Activated CD8-positive, alpha-beta memory T cell treated with anti-CD3 and anti-CD28 coated beads, Interleukin-2, amount 50 U/mL, for 48 hours (primary cell): Measurements from ENCODE around the gene SPIRE2.
"Not testable (repeated sequence)": the region's sequence is repeated elsewhere in the genome, so short reads cannot be mapped to it uniquely, and the experiment has no call there.

Source experiments
- DNase-seq: peaks from one replicate; pipeline ENCODE4 v3.0.0-alpha.2; 2020

Gene SPIRE2

DNA sequence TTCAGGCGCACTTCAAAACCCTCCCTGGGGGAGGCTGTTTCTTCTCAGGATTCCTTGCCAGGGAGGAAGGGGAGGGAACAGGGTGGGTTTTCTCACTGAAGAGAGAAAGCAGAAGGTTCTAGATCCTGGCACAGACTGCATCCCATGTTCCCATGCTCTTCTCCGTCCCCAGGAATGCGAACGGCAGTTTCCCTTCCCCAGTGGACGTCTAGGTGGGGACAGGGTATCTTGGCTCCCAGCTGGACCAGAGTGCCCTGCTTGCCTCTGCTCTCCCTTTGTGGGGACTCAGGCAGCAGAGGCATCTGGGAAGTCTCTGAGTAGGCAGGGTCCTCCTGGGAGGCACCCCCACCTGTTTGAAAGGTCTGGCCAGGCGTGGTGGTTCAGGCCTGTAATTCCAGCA, 42.2 kb downstream of the SPIRE2 start:
- DNase-seq, result no peak

DNA sequence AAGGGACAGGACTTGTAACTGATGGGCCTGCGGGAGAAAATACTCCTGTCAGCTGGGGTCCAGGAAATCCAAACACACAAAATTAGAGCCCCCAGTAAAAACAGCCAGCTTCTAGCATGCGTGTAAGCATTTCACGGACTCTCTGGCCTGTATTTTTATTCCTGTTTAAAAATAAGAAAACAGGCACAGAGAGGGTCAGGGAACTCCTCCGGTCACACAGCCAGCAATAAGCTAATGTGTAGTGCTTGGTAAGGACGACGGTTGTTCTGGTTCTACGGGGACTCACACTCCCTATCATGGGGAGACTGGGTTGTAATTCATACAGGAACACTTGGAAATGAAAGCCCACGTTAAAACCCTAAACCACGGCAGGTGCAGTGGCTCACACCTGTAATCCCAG, 43.6 kb downstream of the SPIRE2 start:
- no peak for DNase-seq

DNA sequence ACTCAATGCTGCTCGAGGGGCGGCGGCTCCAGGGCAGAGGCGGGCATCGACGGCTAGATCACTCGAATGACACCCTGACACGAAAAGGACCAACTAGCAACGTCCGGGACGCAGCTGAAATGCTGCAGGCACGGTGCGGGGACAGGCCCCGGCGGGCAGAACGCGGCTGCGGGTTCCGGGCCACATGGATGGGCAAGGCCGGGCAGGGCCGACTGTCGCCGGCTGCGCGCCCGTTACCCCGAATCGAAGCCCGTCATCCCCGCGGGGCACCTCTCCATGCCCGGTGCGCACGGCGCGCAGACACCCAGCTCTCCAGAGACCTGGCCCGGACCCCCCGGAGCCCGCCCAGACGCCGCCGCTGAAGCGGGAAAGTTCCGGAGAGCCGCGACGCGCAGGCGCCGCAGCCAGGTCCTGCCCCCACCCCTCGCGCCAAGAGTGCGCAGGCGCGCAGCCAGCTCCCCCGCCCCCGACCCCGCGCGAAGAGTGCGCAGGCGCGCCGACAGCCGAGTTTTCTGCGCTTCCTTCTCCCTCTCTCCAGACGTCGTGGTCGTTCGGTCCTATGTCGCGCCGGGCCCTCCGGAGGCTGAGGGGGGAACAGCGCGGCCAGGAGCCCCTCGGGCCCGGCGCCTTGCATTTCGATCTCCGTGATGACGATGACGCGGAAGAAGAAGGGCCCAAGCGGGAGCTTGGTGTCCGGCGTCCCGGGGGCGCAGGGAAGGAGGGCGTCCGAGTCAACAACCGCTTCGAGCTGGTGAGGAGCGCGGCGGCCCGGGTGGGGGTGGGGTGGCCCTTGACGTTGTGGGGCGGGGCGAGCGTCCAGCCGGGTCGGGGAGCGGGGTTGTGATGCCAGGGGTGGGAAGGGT, 45.1 kb downstream of the SPIRE2 start, which contains the start of gene TCF25:
Gene TCF25 (plus strand): TSS at position 484 of the 863 bp plus-strand sequence. CDS start 76 bp downstream, at position 560.
- DNase-seq, result peak; percentile 95

DNA sequence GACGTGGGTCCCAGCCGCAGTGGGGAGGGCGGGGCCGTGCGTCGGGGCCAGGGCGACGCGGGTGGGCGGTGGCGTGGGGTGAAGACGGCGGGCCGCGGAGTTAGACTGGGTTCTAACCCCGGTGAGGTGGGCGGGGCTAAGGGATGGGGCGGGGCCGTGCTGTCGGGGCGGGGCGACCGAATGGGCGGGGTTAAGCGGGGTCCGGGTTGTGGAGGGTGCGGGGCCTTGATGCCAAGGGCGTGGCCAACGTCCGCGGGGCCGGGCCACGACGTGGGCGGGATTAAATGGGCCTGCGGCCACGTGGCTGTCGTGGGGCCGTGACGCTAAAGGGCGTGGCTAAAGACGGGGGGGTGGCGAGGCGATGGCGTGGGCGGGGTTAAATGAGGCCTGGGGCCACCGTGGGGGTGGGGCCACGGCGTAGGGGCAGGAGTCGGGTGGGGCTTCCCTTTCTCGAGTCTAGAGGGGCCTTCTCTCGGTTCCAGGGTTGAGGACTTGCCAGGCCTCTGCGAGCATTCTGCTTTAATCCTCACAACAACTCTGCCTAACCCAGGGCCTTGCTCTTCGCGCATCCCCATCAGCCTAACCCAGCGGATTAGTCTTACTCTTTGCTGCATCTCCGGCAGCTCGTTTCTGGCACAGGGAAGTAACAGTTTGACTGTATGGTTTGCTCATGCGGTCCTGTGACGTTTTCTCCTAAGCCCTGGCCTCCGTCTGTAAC, 45.9 kb downstream of the SPIRE2 start:
- peak; percentile 99 for DNase-seq

DNA sequence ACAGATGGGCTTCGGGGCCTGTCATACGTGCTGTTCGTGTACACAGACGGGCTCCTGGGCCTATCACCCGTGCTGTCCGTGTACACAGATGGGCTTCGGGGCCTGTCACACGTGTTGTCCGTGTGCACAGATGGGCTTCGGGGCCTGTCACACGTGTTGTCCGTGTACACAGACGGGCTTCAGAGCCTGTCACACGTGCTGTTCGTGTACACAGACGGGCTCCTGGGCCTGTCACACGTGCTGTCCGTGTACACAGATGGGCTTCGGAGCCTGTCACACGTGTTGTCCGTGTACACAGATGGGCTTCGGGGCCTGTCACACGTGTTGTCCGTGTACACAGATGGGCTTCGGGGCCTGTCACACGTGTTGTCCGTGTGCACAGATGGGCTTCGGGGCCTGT, 50.8 kb downstream of the SPIRE2 start:
- DNase-seq, result not testable (repeated sequence)

DNA sequence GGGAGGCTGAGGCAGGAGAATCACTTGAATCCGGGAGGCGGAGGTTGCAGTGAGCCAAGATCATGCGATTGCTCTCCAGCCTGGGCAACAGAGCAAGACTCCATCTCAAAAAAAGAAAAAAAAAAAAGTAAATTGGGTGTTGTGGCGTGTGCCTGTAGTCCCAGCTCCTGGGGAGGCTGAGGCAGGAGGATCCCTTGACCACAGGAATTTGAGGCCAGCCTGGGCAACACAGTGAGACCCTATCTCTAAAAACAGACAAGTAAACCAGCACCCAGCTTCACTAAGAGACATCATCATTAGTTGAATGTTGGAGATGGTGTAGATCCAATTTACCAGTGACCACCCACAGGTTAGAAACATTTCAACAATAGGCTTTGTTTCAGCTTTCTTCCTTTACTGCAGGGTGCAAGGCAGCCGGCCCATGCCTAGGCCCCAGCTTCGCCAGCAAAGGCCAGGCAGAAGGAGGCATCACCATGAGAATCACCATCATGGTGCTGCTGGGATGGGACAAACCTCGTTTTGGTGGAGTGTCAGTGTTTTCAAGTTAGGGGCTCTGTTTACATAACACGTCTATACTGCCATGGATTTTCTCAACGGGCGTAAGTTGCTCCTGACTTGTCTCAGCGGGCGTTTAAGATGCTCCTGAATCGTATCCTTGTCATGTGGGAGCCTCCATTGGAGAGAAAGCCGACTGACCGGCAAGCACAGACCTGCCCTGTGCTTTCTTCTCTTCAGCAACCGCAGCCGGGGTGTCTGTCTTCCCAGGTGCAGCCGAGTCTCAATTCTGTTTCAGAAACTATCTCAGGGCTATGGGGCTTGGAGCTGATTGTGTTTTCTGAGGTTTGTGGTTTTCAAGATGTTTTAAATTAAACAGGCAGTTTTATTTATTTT, 52.4 kb downstream of the SPIRE2 start:
- DNase-seq, result no peak

DNA sequence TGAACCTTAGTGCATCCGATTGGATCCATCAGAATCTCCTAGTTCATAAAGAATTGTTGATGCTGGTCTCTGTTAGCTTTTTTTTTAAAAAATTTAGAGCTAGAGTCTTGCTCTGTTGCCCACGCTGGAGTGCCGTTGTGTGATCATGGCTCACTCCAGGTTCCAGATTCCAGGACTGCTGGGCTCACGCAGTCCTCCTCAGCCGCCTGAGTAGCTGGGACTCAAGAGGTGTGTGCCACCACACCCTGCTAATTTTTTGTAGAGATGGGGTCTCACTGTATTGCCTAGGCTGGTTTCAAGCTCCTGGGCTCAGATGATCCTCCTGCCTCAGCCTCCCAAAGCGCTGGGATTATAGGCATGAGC, 53.1 kb downstream of the SPIRE2 start:
- no peak for DNase-seq

DNA sequence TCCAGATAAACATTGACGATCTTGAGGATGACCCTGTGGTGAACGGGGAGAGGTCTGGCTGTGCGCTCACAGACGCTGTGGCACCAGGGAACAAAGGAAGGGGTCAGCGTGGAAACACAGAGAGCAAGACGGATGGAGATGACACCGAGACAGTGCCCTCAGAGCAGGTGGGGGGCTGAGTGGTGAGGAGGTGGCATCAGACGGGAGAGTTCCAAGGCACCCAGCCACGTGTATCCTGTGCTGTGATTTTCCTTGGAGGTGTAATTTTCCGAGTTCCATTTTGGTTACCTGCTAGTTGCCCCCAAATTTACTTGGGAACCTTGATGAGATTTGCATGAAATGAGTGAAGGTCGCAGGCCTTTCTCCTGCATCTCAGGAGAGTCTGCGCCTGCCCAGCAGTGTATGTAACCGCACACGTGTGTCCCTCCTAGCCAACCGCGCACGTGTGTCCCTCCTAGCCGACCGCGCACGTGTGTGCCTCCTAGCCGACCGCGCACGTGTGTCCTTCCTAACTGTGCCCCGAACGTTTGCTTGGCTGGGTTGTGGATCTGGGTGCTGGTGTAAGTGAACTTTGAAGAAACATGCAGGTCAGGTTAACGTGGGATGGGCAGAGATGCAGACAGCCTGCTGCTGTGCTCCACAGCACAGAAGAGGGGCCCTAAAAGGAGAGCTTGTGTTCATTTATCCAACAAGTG, 55.2 kb downstream of the SPIRE2 start:
- DNase-seq, result no peak

DNA sequence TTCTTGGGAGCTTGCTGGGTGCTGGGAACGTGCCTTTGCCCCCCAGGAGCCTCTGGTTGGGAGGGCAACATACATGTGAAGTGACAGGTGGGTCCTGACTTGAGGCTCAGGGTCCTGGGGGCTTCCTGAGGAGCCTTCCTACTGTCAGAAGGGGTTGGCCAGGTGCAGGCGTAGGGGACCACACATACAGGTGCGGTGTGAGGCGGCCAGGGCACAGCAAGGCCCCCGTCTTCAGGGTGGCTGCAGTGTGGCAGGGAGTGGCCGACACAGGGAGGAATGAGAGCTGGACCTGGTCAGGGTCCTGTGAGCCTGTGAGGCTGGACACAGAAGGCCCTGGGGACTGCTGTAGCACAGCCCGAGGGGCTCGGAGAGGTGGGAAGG, 55.8 kb downstream of the SPIRE2 start:
- DNase-seq, result no peak

DNA sequence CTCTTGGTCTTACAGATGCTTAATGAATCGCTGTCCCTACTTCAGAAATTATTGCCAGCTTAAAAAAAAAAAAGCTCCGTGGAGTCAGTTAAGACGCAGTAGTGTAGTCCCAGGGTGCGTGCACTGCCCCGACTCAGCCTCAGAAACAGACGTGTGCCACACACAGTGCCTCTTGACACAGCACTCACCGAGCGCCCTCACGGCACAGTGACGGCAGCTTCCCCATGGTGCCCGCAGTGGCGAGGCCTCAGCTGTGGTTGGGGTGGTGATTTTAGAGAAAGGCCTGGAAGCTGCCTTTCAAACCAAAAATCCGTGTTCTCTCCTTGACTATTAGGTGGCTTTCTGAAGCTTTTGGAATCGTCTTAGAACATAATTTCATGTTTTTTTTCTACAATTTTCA, 59.0 kb downstream of the SPIRE2 start:
- no peak for DNase-seq

DNA sequence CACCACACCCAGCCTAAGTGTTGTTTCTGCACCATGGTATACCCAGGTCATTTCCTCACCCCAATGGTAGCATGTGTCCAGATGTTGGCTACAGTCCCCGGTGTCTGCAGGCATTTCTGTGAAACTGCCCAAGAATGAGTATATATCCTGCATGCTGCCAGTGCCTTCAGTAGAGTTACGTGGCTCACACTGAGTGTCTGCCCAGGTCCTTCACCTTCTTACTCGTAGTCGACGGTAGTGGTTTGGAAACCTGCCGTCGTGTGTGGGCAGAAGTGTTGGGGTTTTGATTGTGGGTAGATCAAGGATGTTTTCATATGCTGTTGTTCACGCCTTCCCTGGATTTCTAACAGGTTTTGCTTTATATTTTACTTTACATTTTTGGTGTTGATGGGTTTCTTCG, 61.9 kb downstream of the SPIRE2 start:
- peak; percentile 68 for DNase-seq

DNA sequence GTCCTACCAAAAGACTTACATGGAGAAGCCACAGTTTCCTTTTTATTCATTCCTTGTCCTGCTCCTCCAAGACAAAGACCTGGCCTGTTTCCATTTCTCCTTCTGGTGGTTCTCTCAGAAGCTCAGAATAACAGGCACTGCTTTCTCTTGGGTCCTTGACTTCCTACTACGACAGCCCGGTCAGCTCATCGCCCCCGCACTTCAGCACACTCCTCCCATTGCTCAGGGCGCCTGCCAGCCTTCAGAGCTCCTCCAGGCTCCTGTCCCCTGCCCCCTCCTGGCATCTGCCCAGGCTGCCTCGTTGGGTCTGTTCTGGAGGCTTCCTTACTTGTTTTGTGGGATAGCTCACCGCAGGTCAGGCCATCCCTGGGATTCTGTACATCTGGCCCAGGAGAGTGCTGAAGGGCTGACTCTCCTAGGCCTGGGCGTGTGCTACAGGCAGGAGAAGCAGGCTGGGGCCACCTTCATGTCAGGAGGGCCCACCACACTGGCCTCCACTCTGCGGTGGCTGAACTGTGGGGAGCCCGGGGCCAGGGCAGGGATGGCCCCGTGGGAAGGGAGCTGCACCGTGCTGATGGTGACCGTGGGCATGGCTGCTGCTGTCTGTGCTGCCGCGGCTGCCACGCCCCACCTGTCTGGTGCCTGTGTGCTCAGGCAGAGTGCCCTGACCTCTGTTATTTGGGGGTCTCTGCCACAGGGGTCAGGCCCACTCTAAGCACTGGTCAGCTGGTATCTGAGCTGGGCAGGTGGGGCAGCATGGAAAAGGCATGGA, 62.8 kb downstream of the SPIRE2 start:
- no peak for DNase-seq

DNA sequence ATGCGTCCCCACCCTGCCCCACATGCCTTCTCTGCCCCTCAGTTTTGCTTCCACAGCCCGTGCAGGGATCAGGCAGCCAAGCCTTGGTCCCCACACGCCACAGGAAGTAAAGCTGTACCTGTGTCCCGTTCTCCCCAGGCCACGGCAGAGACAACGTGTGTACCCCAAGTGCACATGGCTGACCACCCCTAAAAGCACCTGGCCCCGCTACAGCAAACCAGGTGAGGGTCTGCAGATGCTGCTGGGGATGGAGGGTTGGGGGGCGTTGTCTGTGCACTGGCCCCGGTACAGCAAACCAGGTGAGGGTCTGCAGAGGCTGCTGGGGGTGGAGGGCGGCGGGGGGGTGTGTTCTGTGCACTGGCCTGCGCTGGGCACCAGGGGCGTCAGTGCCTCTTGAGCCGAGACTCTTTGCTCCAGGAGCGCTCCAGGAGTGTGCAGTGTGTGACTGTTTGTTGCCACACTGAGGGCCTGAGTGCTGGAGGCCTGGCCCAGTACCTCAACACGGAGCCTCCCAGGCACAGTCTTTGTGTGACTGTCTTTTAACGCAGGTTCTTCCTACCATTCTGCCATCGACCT, 63.9 kb downstream of the SPIRE2 start:
- DNase-seq, result no peak

DNA sequence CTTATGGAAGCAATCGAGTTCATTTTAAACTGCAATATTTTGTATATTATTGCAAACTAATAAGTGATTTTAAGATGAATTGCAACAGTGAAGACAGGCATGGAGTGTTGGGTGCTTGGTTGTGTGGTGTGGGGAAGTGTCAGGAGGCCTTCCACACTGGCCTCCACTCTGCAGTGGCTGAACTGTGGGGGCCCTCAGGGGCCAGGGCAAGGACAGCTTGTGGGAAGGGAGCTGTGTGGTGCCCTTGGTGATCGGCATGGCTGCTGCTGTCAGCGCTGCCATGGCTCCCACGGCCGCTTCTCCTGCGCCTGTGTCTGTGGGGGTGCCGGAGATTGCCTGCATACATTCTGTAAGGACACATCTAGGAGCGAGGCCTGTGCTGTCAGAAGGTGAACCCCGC, 64.4 kb downstream of the SPIRE2 start:
- no peak for DNase-seq

DNA sequence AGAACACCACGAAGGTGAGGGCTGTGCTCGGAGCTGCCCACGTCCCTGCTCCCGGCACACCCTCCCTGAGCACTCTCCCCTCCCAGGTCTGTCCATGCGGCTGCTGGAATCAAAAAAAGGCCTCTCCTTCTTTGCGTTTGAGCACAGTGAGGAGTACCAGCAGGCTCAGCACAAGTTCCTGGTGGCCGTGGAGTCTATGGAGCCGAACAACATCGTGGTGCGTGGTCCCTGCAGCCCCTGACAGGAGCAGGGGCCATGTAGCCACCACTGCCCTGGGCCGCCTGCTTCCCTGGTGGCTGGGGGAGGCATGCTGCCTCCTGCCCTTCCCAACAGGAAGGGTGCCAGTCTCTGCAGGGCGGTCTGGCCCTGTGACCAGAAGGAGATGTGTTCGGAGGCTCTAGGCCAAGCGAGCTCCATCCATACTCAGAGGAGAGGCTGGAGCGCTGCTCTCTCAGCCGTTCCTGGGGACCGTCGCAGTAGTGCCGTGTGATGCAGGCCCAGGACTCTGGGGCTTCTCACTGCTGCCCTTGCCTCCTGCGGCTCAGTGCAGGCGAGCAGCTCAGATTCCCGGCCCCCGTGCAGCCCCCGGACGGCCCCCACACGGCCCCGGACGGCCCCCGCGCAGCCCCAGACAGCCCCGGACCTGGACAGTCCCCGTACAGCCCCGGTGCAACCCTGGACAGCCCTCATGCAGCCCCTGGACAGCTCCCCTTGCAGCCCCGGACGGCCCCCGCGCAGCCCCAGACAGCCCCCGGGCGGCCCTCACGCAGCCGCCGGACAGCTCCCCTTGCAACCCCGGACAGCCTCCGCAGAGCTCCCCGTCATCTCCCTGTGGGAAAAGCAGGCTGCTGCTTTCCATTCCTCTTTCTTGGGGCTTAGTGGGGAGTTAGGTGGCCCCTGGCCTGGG, 65.6 kb downstream of the SPIRE2 start:
- DNase-seq, result no peak

DNA sequence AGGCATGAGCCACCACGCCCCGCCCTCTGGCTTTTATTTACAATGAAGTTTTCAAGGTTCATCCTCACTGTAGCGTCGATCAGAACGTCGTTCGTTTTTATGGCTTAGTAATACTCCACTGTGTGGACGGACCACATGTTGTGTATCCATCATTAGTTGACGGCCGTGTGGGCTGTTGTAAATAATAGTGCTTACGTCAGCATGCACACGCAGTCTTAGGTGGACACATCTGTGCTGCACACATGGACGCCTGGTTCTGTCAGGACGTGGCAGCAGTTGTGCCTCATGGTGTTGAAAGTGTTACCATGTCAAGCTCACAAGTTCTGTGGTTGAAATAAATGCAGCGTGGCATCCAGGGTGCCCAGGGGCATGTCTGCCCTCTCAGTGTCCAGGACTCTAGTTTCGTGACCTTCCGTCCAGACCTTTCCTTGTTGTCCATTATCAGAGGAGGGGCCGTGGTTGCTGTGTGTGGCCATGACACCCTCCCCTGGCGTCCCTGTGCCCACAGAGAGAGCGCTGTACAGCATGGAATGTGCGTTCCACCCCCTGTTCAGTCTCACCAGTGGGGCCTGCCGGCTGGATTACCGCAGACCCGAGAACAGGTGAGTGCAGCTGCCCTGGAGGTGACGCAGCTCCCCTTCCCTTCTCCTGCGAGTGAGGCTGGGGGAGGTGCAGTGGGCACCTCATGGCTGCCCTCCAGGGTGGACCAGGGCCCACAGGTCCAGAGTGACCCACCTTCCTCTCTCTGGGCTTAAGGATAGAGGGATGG, 67.4 kb downstream of the SPIRE2 start:
- no peak for DNase-seq

DNA sequence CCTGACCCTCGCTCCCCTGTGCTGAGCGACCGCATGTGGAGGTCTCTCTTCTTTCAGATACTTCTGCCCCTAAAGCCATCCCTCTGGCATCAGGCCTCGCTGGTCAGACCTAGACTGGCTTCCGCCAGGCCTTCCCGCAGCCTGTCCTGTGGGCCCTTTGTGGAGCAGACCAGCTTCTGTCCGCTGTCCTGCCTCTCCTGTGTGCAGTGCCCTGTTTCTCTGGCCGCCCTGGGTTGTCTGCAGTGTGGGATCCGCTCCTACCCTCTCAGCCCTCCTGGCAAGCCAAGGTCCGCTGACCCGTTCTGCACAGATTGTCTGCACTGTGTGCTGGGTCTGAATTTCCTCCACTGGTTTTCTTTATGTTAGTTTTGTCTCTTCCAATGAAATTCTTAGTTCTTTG, 68.9 kb downstream of the SPIRE2 start:
- no peak for DNase-seq

DNA sequence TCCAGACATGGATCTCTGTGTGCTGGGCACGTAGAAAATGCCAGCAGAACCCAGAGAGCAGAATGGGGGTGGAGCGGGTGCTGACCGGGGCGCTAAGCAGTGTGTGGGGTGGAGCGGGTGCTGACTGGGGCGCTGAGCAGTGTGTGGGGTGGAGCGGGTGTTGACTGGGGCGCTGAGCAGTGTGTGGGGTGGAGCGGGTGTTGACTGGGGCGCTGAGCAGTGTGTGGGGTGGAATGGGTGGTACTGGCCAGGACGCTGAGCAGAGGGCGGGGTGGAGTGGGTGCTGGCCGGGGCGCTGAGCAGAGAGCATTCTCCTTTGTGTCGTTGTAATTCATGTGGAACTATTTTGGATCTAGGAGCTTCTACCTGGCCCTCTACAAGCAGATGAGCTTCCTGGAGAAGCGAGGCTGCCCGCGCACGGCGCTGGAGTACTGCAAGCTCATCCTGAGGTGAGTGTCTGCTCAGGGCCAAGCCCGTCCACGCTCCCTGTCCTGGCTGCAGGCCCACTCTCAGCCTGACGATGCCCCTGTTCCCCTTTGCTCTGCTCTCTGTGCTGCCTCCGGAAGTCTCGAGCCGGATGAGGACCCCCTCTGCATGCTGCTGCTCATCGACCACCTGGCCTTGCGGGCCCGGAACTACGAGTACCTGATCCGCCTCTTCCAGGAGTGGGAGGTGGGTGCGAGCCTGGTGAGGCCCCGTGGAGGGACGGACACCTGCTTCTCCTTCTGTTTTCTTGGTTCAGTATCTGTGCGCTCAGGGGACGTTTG, 70.1 kb downstream of the SPIRE2 start:
- DNase-seq, result no peak
